Measurements from ENCODE around the gene SNX9.

Gene SNX9

DNA sequence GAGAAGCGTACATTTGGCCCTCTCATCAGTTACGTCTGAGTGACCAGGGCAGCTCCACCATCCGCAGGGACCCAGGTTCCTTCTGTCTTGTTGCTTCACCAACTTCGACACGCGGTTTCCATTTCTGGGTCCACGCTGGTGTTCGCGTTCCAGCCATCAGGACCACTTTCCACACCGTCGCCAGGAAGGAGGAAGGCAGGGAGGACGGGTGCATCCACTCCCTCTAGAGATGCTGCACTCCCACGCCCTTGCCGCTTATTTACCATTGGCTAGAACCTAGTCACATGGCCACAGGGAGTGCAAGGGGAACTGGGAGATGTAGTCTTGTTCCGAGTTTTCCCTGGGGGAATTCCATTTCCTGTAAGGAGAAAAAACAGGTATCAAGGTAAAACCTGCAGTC lies 33.2 kb upstream of the SNX9 start:
- TF ChIP-seq EZH2phosphoT487 (IDR thresholded peaks at IDR 0.05; ENCODE audit: borderline replicate concordance): no peak
- TF ChIP-seq, protein P1, sequence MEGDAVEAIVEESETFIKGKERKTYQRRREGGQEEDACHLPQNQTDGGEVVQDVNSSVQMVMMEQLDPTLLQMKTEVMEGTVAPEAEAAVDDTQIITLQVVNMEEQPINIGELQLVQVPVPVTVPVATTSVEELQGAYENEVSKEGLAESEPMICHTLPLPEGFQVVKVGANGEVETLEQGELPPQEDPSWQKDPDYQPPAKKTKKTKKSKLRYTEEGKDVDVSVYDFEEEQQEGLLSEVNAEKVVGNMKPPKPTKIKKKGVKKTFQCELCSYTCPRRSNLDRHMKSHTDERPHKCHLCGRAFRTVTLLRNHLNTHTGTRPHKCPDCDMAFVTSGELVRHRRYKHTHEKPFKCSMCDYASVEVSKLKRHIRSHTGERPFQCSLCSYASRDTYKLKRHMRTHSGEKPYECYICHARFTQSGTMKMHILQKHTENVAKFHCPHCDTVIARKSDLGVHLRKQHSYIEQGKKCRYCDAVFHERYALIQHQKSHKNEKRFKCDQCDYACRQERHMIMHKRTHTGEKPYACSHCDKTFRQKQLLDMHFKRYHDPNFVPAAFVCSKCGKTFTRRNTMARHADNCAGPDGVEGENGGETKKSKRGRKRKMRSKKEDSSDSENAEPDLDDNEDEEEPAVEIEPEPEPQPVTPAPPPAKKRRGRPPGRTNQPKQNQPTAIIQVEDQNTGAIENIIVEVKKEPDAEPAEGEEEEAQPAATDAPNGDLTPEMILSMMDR (conservative IDR thresholded peaks at IDR 0.05; ENCODE audit: low read length): no peak
- no peak overlapping the region for H3K4me2 ChIP-seq (ENCODE audit: low read depth, low read length, poor library complexity, severe bottlenecking)
- no peak overlapping the region for H2AFZ ChIP-seq (ENCODE audit: low read length)
- H3K27me3 ChIP-seq (ENCODE audit: insufficient read depth, low read length, poor library complexity, severe bottlenecking): no peaks in the 10 kb centered on the region
- no peaks in the 10 kb centered on the region for H3K79me2 ChIP-seq (ENCODE audit: insufficient read depth, low read length)
- H3K9me2 ChIP-seq (replicated peaks; ENCODE audit: low read depth, low read length): no peaks in the 10 kb centered on the region
- H3K36me3 ChIP-seq (ENCODE audit: insufficient read depth, low read length): no peaks in the 10 kb centered on the region
- H3F3A ChIP-seq (ENCODE audit: low read depth): no peaks in the 10 kb centered on the region
- no peak overlapping the region for H3K9ac ChIP-seq (ENCODE audit: low read depth, low read length, poor library complexity, severe bottlenecking)
- no peak overlapping the region for H3K4me3 ChIP-seq (ENCODE audit: low read length, poor library complexity, severe bottlenecking)
- H4K20me1 ChIP-seq (ENCODE audit: insufficient read depth, low read length, poor library complexity, severe bottlenecking): no peaks in the 10 kb centered on the region
- H3K4me1 ChIP-seq (ENCODE audit: insufficient read depth, low read length, poor library complexity, severe bottlenecking): no peaks in the 10 kb centered on the region
- no peaks in the 10 kb centered on the region for H3K9me3 ChIP-seq (ENCODE audit: insufficient read depth, low read depth, low read length)

- H3K9me3 ChIP-seq (ENCODE audit: insufficient read depth, low read depth, low read length): no peaks in the 10 kb centered on the region
- no peak overlapping the region for H3K9ac ChIP-seq (ENCODE audit: low read depth, low read length, poor library complexity, severe bottlenecking)
- no peak overlapping the region for H2AFZ ChIP-seq (ENCODE audit: low read length)
These were observed 32.4 kb upstream of the SNX9 start for GRCh38 chr6:157790548-157791160.

DNA sequence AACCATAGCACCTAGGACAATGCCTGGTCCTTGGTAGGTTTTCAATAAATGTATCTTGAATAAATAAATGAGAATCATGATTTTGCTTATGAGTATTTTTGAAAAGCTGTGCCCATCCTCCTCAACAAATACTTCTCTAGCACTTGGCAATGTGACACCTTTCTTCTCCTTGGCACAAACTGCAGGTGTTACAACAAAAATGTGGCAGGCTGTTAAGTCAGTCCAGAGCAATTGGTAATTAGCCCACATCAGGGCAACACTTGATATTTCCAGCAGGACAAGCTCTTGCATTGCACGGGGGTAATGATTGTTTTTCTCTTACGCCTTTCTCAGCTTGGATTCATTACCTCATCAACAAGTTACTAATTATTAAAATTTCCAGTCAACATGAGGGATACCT lies 31.6 kb upstream of the SNX9 start:
- Histone ChIP-seq H3K9me2 (replicated peaks; ENCODE audit: low read depth, low read length) (no peaks in the 10 kb centered on the region), H3K4me2 (ENCODE audit: low read depth, low read length, poor library complexity, severe bottlenecking) (no peak overlapping the region), H2AFZ (ENCODE audit: low read length) (no peak overlapping the region), H3K27me3 (ENCODE audit: insufficient read depth, low read length, poor library complexity, severe bottlenecking) (no peaks in the 10 kb centered on the region), H3K36me3 (ENCODE audit: insufficient read depth, low read length) (no peaks in the 10 kb centered on the region), H3K9me3 (ENCODE audit: insufficient read depth, low read depth, low read length) (no peaks in the 10 kb centered on the region), H3K4me3 (ENCODE audit: low read length, poor library complexity, severe bottlenecking) (no peak overlapping the region), H3K79me2 (ENCODE audit: insufficient read depth, low read length) (no peaks in the 10 kb centered on the region), H3K4me1 (ENCODE audit: insufficient read depth, low read length, poor library complexity, severe bottlenecking) (no peaks in the 10 kb centered on the region), H4K20me1 (ENCODE audit: insufficient read depth, low read length, poor library complexity, severe bottlenecking) (no peaks in the 10 kb centered on the region), H3K9ac (ENCODE audit: low read depth, low read length, poor library complexity, severe bottlenecking) (no peak overlapping the region), H3F3A (ENCODE audit: low read depth) (no peaks in the 10 kb centered on the region)
- TF ChIP-seq EZH2phosphoT487 (IDR thresholded peaks at IDR 0.05; ENCODE audit: borderline replicate concordance): no peak
- TF ChIP-seq, protein P1 (conservative IDR thresholded peaks at IDR 0.05; ENCODE audit: low read length): no peak

More at GRCh38 chr6:157790548-157791160, 32.4 kb upstream of the SNX9 start:
- H3K79me2 ChIP-seq (ENCODE audit: insufficient read depth, low read length): no peaks in the 10 kb centered on the region
- no peaks in the 10 kb centered on the region for H3K4me1 ChIP-seq (ENCODE audit: insufficient read depth, low read length, poor library complexity, severe bottlenecking)
- H3K4me3 ChIP-seq (ENCODE audit: low read length, poor library complexity, severe bottlenecking): no peak overlapping the region
- H3K27me3 ChIP-seq (ENCODE audit: insufficient read depth, low read length, poor library complexity, severe bottlenecking): no peaks in the 10 kb centered on the region
- H3K9me2 ChIP-seq (replicated peaks; ENCODE audit: low read depth, low read length): no peaks in the 10 kb centered on the region
- no peaks in the 10 kb centered on the region for H3F3A ChIP-seq (ENCODE audit: low read depth)
- H3K4me2 ChIP-seq (ENCODE audit: low read depth, low read length, poor library complexity, severe bottlenecking): no peak overlapping the region
- no peaks in the 10 kb centered on the region for H3K36me3 ChIP-seq (ENCODE audit: insufficient read depth, low read length)
- TF ChIP-seq, protein P1 (conservative IDR thresholded peaks at IDR 0.05; ENCODE audit: low read length): no peak
- TF ChIP-seq EZH2phosphoT487 (IDR thresholded peaks at IDR 0.05; ENCODE audit: borderline replicate concordance): no peak
- H4K20me1 ChIP-seq (ENCODE audit: insufficient read depth, low read length, poor library complexity, severe bottlenecking): no peaks in the 10 kb centered on the region
